HG02938 (cell line): Measurements from ENCODE around the gene SPIRE2.
A peak's percentile ranks its signal among the peaks of the same experiment; 100 is the strongest.
"Not testable (repeated sequence)": the region's sequence is repeated elsewhere in the genome, so short reads cannot be mapped to it uniquely, and the experiment has no call there.

ENCODE experiments used
- ATAC-seq: cut with Tn5 transposase; IDR thresholded peaks from one replicate; pipeline ENCODE4 v1.9.1; 2021; ENCODE audit warnings: mild to moderate bottlenecking, moderate library complexity; ENCODE audit not compliant: unreplicated experiment

SPIRE2 gene

DNA sequence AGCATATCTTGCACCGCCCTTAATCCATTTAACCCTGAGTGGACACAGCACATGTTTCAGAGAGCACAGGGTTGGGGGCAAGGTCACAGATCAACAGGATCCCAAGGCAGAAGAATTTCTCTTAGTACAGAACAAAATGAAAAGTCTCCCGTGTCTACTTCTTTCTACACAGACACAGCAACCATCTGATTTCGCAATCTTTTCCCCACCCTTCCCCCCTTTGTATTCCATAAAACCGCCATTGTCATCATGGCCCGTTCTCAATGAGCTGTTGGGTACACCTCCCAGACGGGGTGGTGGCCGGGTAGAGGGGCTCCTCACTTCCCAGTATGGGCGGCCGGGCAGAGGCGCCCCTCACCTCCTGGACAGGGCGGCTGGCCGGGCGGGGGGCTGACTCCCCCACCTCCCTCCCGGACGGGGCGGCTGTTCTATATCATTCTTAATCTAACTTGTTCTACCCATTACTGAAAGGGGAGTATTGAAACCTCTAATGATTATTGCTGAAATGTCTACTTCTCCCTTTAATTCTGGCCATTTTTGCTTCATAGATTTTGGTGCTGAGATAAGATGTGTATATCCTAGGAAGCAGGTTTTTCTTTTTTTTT lies 21.6 kb upstream of the SPIRE2 start:
- not testable (repeated sequence) for ATAC-seq

DNA sequence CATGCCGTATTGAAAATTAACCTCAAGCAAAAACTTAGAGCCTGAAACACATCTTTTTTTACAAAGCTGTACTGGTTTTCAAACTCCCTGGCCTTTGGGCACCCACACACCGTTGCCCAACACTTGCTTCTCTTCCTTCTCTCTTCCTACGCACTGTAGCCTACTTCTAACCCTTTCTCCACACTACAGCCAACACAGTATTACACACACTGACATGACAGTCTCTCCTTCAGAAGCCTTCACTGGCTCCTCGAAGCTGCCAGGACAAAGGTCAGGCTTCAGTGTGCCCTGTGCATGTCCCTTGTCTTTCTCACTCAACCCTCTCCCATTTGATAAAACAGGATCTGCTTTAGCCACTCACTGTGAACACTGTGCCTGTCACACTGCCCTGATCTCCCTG lies 19.8 kb upstream of the SPIRE2 start:
- no peak for ATAC-seq

GRCh38 chr16:89811321-89811720 lies 17.0 kb upstream of the SPIRE2 start:
- ATAC-seq: no peak

DNA sequence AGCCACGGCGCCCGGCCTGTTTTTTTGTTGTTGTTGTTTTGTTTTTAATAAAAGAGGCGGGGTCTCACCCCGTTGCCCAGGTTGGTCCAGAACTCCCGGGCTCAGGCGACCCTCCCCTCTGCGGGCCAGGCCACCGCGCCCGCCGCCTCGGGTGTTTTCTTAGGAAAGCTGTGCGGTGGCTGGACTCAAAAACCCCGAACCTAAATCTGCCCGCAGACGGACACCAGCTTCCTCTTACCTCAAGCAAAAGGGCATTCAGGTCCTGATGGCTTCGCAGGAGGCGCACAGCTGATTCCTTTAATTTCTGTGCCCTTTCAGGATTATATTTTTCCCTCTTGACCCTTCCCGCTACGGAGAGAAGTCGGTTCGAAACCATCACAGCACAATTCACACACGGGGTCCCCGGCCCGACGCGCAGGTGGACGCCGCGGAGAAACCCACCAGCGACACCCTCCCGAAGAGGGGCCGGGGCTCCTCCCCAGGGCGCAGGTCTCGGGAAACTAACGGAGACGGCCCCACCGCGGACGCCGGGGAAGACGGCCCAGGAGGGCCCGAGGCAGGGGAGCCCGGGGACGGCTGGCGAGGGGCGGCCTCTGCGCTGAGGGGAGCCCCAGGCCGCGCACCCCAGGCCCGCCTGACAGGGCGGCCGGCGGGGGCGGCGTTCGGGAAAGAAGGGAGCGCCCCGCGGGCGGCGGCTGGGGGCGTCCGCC lies 12.5 kb upstream of the SPIRE2 start:
- peak; percentile 24 for ATAC-seq

DNA sequence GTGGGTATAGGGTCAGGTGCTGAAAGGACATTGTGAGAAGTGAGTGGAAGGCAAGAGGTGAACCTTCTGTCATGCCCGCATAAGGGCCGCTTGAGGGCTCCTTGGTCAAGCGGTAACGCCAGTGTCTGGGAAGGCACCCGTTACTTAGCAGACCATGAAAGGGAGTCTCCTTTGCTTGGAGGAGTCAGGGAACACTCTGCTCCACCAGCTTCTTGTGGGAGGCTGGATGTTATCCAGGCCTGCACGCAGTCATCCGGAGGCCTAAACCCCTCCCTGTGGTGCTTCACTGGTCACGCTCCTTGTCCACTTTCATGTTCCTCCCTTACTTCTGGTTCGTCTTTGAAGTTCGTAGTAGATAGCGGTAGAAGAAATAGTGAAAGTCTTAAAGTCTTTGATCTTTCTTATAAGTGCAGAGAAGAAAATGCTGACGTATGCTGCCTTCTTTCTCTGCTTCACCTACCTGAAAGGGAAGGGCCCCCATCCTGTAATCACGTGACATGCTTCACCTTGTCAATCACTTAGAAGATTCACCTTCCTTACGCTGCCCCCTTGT lies 9.3 kb upstream of the SPIRE2 start:
- ATAC-seq: not testable (repeated sequence)

DNA sequence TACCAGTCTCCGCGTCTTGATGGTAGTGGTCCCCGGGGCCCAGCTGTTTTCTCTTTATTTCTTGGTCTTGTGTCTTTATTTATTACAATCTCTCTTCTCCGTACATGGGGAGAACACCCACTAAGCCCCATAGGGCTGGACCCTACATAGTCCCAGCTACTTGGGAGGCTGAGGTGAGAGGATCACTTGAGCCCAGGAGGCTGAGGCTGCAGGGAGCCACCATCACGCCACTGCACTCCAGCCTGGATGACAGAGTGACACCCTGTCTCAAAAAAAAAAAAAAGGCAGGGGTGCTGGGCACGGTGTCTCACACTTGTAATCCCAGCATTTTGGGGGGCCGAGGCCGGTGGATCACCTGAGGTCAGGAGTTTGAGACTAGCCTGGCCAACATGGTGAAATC lies 8.8 kb upstream of the SPIRE2 start:
- ATAC-seq: not testable (repeated sequence)

- ATAC-seq: no peak
These were observed 6.7 kb upstream of the SPIRE2 start for GRCh38 chr16:89821438-89822187.

- ATAC-seq: no peak
These were observed 5.8 kb upstream of the SPIRE2 start for GRCh38 chr16:89822188-89823086.

DNA sequence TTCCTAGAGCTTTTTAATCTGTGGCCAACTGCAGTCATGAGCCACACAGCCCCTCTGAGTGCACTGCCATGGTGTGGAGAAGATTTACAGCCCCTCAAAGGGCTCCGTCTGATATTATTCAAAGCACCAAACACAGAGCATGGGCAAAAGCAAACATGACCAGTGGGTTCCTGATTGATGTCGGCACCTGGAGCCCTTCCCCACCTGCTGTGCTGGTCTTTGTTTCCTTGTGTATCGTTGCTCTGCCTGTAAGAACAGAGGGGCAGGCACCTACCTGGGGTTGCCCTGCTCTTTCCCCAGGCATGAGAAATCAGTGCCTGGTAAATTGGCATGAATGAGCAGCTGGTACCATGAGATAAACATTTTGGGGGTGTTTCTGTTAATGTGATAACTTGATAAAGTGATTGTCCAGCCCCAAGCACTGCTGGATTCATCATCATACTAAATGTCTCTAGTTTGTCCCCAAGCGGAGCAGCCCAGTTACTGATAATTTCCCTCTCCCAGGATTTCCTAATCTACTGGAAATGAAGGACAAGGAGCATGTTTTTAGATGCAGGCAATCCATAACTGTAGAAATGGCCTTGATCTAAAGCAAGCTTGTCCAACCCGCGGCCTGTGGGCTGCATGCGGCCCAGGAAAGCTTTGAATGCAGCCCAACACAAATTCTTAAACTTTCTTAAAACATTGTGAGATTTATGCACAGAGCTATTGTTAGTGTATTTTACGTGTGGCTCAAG lies 5.0 kb upstream of the SPIRE2 start:
- no peak for ATAC-seq

DNA sequence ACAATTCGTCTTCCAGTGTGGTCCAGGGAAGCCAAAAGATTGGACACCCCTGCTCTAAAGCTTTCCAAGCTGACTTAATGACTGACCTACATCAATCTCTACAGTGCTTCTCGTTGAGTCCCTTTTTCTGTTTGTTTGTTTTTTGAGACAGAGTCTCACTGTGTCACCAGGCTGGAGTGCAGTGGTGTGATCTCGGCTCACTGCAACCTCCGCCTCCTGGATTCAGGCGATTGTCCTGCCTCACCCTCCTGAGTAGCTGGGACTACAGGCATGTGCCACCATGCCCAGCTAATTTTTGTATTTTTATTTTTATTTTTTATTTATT lies 4.5 kb upstream of the SPIRE2 start:
- not testable (repeated sequence) for ATAC-seq

GRCh38 chr16:89826531-89827382 lies 1.5 kb upstream of the SPIRE2 start:
- no peak for ATAC-seq

DNA sequence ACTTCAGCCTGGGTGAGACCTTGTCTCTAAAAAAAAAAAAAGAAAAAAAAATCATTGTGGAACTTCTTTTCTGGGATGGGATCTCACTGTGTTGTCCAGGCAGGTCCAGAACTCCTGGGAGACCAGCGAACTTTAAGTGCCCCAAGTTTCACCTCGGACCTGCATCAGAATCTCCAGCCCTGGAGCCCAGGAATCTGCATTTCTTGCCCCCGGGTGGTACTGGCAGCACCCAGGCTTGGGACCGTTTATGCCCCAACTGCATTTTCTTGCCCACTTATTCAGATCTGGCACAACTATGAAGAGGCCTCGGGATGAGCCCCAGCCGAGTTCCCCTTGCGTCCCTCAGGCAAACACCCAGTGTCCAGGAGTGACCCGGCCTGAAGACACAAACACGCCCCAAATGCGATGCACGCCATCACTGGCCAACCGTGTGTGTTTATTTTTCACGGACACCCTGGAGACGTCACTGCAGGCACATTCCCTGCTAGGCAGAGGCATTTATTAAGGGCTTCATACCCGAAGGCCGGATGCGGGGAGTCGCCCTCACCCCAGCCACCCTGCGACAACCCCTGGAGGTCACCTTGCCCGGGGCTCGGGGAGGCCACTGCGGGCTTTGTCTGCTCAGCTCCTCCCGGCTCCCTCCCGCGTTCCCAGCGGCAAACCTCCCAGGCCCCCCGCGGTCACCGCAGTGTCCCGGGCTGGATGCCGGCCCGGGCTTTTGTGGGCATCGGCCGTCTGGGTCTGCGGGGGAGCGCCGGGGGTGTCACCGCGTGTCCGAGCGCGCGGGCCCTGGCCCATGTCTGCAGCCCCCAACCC lies 684 bp upstream of the SPIRE2 start:
- ATAC-seq: no peak

DNA sequence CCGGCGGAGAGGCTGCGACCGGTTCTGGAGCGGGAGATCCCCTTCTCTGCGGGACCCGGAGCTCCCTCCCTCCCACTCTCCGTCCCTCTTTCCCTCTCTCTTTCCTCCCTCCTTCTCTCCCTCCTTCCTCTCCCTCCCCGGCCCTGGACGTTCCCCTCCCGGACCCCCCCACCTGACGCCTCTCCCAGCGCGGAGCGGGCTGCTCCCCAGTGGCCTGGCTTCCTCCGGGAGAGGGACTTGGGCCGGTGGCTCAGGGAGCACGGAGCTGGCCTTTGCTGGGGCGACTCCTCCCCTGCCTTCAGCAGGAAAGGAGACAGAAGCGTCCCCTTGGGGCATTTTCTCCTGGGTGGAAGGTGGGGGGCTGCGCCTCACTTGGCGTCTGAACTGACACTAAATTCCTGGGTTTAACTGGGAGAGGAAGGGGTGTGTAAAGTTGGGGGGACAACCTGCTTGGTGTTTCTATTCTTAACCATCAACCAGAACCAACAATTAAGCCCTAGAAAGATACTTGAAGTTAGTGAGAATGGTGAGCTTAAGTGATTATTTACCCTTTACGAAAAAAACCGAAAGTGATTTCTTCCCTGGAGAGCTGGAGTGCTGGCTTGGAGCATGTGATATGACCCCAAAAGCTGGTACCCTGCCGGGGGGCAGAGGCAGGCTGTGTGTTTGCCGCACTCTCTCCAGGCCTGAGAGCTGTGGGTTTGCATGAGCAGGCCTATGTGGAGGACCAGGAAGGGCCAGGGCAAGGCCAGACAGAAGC lies 775 bp downstream of the SPIRE2 start:
- ATAC-seq: no peak

- ATAC-seq: no peak
These were observed 1.6 kb downstream of the SPIRE2 start for GRCh38 chr16:89829630-89830437.

- ATAC-seq: no peak
These were observed 3.6 kb downstream of the SPIRE2 start for GRCh38 chr16:89831810-89832328.

- ATAC-seq: not testable (repeated sequence)
These were observed 5.5 kb downstream of the SPIRE2 start for GRCh38 chr16:89833664-89834363.
